Stimulated activated CD4-positive, alpha-beta T cell treated with anti-CD3 and anti-CD28 coated beads, TNF-alpha, amount 100 ng/mL, for 24 hours (primary cell): ENCODE results near the gene HK2.
"Not testable (repeated sequence)": the region's sequence is repeated elsewhere in the genome, so short reads cannot be mapped to it uniquely, and the experiment has no call there.

ENCODE experiments used
- DNase-seq, 3 experiments: peaks; one replicate each; pipeline ENCODE4 v3.0.0-alpha.2; 2020; ENCODE audit warnings: low read depth in 3 of 3

The HK2 gene

DNA sequence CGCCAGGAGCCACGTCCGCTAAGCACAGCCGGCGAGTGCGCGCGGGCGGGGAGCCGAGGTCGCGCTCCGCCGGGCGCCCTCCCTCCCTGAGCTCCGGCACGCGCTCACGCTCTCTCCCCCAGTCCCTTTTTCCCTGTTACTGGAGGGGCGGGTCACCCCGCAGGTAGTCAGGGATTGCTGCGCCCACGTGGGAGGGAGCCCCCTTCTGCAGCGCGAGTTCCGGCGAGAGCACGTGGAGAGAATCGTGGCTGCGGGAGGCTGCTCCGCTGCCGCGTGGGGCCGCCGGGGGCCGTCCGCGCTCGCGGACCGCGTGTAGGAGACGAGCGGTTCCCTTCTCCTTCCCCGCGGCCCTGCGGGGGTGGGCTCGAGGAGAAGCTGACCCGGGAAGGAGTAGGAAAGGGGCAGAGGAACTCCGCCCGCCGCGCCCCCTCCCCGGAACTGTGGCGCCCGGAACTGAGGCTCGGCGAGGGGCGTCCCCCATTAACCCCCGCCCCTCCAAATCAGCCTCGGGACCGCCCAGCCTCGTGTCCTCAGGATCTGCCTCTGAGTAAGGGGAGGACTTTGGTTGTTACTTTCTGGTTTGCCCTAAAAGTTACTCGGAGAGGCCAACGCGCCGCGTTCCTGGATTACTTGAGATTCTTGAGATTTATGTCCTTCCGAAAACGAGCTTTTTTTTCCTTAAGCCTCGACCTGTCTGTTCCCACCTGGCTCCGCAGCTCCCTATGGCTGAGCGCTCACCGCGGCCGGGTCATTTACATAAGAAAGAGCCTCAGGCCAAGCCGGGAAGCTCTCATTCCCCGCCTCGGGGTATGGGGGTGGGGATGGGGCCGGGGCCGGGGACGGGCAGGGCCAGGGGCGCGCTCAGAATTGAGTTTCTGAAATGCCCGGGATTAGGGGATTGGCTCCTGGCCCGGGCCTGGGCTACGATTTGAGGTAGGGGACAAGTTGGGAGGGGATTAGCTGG lies 1.1 kb downstream of the HK2 start:
- DNase-seq: peak; percentile 57 to 81 (median 68)

DNA sequence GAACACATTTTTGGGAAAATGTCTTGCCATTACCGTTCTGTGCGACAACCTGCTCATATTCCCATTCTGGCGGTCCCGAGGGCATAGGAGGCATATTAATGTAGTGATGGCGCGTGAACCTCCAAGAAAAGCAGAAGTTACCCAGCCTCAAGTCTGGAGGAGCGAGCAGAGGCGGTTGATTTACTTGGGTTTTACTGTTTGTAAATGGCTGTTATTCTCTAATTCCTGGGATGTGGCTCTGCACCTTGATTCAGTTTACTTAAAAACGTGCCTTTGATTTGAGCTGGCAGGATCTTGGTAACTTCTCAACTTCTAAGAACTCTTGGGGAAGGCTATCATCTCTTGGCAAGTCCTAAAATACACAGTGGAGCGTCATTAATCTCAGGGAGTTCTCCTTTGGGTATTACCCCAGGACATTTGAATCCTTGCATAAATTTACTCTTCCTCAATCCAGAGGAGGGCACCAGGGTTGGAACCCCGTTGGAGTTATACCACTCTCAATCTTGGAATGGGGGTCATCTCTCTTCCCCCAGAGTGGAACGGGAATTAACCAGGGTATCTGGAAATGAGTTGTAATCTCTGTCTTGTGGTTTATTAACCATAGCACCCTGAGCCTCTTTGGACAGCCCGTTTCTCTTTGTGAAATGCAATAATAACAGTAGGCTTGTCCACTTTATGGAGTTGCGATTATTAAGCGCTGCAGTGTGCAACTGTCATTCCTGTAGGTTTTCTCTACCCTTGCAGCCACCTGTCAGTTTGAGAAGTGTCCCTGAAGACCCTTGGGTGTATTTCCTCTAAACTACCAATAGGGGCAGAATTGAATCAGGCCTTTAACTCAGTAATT lies 2.1 kb downstream of the HK2 start:
- no peak for DNase-seq

DNA sequence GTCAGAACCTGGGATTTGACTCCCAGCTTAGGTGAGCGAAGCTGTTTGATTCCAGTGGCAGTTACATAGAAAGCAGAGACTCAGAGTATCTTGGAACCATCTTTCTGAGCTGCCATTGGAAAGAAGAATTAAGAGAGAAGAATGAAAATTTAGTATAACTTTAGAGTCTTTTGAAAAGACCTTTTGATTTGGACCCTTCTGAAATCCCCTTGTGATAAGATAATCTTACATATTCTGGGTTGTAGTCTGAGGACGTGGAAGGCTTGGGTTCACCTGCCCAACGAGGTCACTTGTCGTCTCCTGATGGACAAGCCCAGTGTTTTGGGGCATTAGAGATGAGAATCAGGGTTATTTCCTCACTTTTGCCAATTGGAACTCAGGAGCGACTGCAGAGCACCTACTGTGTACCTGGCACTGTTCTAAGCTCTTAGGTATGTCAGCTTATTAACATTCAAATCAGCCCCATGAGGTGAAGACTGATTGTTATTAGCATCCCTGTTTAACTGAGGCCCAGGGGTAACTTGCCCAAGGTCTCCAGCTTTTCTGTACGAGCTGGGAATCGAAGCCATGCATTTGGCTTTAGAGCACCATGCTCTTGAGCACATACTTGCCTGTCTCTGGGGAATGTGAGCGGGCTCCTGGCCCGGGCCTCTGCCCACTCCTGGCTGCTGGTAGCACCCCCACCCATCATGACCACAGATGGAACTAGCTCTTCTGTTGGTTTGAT lies 2.9 kb downstream of the HK2 start:
- DNase-seq: no peak

DNA sequence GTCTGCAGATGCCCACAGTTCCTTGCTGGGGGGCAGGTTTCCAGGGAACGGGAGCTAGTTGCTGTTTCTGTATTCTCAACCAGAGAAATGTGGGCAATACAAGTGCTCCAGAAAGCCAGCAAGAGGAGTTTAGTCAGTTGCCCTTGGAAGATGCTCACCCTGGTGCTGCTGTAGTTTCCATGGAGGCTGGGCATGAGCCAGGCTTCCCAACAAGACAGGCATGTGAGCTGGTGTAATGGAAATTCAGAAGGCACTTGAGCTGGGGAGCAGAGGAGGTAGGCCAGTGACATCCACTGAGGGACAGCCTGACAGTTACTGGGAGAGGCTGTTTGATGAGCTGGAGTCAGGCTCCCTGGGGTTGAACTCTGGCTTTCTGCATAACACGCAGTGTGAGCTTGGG lies 7.7 kb downstream of the HK2 start:
- DNase-seq: no peak

DNA sequence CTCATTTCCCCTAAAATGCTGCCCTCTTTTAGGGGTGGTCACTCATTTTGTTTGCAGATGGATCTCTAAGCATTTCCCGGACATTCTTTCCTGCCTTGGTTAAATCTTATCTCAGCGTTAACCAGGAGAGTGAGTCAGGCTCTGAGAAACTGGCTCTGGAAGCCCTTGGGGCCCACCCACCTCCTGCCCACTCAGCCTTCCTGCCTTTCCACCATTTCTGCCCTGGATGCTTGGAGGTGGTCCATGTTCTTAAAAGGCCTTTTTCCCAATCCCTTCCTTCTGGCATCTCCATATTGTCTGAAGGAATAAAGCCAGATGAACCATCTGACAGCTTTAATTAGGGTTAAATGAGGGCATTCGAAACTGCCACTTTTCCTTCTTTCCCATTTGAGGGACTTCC lies 9.5 kb downstream of the HK2 start:
- no peak for DNase-seq

DNA sequence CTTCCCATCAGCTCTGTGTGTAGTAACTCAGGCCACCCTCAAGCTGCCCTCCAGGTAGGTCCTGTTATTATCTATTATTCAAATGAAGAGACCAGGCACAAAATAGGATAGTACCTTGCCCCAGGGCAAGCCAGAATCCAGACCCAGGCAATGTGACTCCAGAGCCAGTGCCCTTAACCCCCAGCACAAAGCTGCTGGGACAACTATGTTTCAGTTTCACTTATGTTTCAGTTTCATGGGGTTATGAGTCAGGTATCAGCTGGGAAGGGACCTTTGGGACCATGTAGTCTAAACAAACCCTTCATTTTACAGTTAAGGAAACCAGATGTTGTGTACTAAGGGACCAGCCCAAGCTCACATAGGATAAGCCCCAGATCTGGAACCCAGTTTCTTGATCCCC lies 10.0 kb downstream of the HK2 start:
- no peak for DNase-seq

DNA sequence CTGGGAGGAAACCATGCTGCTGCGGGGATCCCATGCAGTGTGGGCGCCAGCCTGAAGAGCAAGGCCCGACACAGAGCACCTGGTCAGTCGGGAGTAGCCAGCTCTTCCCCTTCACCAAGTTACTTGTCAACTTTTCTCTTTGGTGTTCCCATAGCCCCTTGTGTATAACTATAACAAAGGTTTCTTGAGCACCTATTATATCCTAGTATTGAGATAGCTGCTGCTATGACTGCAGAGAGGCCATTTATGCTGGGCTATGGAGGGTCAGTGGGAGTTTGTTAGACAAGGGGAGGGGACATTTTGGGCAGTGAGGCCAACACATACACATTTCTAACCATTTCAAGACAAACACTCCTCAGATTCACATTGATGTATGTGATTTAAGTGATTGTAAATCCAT lies 10.8 kb downstream of the HK2 start:
- no peak for DNase-seq

DNA sequence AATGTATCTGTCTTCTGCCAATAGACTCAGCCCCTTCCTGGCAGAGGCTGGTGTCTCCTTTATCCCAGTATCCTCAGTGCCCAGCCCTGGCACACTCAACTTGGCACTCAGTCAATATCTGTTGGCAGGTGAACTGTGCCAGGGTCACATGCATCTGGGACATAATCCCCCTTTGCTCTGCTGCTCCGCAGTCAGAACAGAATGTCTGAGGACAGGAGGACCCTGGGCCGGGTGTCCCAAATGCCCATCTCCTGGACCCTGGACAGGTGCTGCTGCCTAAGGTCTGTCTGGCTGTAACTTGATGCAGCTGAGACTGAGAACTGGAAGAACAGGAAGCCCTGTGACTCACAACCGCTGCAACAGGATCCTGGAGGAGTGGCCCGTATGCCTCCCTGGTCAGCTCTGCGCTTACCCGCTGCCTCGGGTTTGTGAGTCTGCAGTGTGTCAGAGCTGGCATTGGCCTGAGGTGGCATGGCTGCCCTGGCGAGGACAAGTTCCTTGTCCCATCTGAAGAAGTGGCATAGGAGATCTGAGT lies 11.4 kb downstream of the HK2 start:
- peak in 1 of 3 experiments; percentile 37 for DNase-seq

DNA sequence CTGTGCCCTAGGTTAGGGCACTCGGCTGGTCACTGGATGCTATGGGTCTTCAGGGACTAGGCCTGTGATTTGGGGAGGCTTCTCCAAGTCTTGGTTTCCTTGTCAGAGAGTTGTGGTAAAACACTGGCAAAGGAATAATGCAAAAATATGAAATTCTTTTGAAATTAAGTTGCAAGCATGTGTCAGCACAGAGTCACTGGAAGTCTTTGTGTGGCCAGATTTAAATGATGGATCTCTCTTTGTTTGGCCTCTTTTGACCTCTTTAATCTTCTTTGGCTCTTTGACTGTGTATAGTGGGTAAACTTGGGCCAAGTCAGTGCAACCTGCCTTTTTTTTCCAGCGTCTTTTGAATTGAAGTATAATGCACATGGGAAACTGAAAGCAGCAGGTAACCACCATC lies 12.1 kb downstream of the HK2 start:
- no peak for DNase-seq

DNA sequence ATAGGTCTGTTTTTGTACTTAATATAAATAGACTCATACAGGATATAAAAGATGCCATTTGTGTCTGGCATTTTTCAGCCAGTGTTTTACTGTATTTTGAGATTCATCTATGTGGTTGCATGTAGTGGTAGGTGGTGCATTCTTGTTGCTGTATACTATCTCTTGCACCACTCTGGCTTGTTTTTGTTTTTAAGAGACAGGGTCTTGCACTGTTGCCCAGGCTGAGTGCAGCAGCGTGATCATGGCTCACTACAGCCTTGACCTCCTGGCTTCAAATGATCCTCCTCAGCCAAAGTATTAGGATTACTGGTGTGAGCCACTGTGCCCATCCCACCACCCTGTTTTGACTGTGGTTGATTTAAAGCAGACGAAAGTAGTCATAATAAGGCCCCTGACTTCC lies 12.6 kb downstream of the HK2 start:
- DNase-seq: no peak

DNA sequence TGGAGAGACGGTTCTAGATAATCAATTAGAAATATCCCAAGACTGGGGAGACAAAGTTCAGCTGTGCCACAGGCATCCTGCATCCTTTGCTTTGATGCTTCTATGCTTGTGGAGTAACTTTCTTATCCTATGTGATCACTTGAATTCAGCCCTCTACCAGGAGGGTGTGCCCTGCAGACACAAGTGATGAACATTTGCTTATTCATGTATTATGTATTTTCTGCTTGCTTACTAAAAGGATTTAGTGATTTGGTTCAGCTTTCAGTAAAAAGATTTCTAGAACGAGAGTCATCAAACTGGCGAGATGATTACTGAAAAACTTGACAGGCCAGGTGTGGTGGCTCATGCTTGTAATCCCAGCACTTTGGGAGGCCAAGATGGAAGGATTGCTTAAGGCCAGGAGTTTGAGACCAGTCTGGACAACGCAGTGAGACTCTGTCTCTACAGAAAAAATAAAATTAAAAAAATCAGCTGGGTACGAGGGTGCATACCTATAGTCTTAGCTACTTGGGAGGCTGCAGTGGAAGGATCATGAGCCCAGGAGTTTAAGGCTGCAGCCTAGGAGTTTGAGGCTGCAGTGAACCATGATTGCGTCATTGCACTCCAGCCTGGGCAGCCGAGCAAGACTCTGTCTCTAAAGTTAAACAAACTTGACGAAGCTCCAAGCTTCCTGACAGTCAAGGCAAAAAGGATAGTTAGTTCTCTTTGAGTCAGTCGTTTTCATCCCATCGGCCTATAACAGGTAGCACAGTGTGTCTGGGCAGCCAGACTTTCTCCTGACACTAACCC lies 13.3 kb downstream of the HK2 start:
- no peak for DNase-seq

DNA sequence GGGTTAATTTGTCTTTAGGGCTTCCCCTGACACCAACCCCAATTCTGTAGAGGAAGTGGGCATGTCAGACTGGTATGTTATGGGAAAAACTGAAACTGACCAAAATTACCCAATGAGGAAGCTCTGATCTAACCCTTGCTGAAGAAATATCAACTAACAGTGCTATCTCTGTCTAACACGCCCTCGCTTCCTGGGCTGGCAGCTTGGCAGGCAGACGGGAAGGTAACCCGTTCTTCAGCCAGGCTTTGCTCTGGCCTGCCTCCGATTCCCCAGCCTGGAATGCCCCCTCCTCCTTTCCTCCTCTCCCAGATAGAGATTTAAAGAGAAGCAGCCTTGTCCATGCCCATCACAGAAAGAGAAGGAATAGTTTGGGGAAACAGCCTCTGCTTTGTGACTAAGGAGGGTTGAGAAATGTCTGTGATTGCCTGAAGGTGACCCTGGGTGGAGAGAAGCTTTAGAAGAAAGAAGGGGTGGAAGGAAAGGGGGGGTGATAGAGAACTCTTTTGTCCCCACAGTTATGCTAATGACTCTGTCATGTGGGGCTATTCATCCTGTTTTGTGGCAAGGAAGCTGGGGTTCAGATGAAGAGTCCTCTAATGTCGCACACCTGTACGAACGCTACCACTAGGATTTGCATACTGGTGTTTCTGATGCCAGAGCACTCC lies 15.4 kb downstream of the HK2 start:
- peak in 1 of 3 experiments; percentile 32 for DNase-seq

DNA sequence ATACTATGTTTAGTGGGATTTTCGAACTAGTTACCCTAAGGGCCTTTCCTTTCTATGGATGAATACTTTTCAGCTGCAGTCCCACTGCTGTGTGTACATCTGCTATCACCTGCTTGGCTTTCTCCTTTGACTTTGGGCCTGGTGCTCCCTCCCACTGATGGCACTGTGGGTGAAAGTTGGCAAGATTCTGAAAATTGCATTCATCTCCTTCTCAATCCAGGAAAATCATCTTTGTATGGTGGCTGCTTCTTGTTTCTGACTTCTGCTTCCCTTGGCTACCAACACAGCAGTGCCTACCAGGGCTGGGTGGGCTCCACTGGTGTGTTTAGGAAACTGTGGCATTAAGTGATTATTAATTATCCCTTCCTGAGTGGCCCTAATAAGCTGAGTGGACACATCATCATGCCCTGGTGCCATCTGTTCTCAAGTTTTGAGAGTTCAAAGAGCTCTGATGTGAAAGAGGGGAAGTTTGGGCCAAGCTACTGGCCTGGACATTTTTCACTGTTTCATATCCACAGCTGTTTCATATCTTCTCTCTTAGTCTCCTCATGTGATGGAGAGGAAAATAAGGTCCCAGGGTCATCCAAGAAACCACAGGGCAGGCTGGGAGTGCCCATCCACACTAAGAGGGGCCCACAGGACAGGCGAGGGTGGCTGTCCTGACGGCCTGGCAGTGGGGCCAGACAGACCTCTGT lies 16.7 kb downstream of the HK2 start:
- DNase-seq: no peak

DNA sequence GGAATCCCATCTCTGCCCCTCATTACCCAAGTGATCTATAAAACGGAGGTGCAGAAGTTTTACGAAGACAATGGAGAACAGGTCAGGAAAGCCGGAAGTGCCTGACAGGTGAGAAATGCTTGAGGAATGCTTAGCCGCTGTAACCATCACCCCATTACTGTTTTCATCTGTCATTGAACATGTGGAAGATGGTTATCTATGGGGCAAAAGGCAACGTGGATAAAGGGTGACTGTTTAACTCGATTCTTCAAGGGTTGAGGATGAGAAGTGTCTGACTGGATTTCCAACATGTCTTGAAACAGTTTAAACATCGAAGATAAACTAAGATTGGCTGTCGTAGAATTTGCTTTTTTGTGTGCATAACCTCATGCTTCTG lies 17.3 kb downstream of the HK2 start:
- DNase-seq: no peak

DNA sequence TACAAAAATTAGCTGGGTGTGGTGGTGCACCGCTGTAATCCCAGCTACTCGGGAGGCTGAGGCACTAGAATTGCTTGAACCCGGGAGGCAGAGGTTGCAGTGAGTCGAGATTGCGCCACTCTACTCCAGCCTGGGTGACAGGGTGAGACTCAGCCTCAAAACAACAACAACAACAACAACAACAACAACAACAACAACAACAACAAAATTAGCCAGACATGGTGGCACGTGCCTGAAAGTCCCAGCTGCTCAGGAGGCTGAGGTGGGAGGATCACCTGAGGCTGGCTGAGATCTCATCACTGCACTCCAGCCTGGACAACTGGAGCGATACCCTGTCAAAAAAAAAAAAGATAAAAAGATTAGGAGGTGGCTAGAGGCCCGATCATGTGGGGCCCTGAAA lies 19.4 kb downstream of the HK2 start:
- not testable (repeated sequence) for DNase-seq

DNA sequence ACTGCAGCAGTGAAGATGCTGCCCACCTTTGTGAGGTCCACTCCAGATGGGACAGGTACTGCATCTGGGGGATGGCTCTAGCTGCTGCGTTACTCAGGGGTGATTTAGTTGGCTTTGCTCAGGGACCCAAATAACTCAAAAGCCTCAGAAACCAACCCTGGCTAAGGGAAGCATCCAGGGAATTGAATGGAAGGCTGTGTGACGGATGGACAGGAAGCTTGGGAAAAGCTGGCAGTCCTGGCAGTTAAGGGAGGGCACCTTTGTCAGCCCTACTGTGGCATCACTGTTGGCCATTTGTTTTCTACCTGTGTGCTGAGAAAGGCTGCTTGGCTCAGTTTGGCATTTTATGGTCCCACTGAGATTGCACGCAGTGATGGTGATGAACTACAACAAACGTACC lies 20.5 kb downstream of the HK2 start:
- DNase-seq: no peak

DNA sequence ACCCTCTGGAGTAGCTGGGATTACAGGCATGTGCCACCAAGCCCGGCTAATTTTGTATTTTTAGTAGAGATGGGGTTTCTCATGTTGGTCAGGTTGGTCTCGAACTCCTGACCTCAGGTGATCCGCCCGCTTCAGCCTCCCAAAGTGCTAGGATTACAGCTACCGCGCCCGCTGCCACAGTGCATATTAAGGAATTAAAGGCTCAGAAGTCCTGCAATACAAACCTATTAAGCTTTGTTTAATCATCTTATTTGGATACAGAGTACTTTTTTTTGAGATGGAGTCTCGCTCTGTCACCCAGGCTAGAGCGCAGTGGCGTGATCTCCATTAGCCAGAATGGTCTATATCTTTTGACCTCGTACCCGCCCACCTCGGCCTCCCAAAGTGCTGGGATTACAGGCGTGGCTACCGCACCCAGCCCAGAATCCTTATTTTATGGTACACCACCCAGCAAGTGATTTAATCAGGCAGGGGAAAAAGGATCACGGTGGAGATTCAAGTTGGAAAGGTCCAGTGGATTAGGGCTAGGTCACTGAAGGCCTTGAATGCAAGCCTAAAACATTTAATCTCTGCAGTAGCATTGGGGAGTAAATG lies 21.3 kb downstream of the HK2 start:
- DNase-seq: not testable (repeated sequence)

DNA sequence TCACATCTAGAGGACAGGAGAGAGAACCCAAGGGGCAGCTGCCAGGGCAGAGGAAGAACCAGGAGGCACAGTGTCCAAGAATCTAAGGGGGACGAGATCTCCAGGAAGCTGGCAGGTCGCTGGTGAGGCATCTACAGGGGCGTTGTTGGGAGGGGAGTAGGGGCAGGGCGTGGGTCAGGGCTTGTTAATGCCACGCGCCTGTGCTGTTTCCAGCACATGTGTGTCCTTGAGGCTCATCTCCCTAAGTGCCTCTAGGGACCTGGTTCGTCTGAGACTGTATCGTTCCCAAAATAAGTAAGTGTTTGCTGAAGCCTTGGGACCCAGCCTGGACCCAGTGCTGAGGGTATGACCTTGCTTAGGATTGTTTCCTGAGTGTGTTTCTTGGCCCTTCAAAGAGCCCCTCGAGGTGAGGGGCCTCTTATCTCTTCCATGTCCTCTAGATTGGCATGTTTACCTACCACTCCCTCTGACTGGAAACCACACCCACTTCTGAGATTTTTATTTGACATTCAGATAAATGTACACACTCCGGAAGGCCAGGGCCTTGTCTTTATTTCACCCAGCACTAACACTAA lies 22.2 kb downstream of the HK2 start:
- DNase-seq: no peak

DNA sequence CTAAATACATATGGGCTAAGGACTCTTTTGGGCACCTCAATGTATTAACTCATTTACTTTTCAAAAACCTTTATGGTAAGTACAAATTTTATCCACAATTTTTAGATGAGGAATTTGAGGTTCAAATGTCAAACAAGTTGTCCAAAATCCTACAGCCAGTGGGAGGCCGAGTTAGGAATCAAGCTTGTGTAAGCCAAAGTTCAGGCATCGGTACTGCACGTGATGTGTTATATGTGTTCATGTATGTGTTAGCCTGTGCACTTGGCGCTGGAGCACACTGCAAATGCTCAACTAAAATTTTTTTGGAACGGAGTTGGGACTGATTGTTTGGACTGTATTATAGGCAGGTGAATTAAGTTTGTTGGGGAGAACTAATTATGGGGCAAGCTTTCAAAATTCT lies 22.7 kb downstream of the HK2 start:
- DNase-seq: no peak
